GM21825 (cell line): ENCODE data around the gene CARMIL3.

Experiments
- ATAC-seq: cut with Tn5 transposase; IDR thresholded peaks from one replicate; pipeline ENCODE4 v1.9.1; 2021; ENCODE audit warnings: mild to moderate bottlenecking, moderate library complexity; ENCODE audit not compliant: unreplicated experiment

The CARMIL3 gene

GRCh38 chr14:24113379-24113800 lies 61.6 kb downstream of the CARMIL3 start:
- ATAC-seq, result no peak

GRCh38 chr14:24113801-24114531 lies 62.2 kb downstream of the CARMIL3 start:
- peak; percentile 36 for ATAC-seq

GRCh38 chr14:24114532-24115421 lies 63.0 kb downstream of the CARMIL3 start, which contains the start of the genes DCAF11 and NRL:
Gene DCAF11, plus strand, starts transcription at chr14:24114777. Its CDS starts 818 bp downstream, at chr14:24115595.
Gene NRL, minus strand, starts transcription at chr14:24114949. Its CDS starts 32,101 bp downstream, at chr14:24082848.
- peak; percentile 75 for ATAC-seq

DNA sequence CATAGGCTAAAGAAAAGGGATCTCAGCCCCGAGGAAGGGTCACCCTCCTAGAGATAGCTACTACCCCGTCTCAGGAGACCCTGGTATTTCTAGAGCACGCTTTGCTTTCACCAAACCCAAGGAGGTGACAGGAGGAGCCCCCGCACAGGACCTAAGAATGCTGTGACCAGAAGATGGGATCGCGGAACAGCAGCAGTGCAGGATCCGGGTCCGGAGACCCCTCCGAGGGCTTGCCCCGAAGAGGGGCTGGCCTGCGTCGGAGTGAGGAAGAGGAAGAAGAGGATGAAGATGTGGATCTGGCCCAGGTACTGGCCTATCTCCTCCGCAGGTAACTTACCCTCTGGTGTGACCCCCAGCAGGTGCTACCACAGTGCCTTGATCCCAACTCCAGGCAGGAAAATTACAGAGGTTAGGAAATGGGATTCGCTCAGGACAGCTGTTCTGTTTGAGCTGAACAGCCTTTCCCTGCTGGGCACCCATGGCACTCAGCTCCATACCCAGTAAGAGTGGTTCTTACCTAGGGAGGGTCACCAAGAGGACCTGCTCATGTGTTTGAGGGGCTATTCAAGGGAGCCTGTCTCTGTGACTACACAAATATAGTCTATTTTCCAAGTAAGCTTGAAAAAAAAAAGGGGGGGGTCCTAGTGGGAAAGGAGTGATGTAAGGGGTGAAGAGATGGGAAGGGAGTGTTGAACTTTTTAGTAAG lies 63.8 kb downstream of the CARMIL3 start:
- no peak for ATAC-seq

GRCh38 chr14:24116128-24116814 lies 64.5 kb downstream of the CARMIL3 start:
- no peak for ATAC-seq

- ATAC-seq, result no peak
Measured at GRCh38 chr14:24117179-24117578, 65.4 kb downstream of the CARMIL3 start.
